ENCODE measurements around the gene FST. TPM values are rescaled to one million over a fixed set of nuclear protein-coding genes. Genes with fewer than 3 reads are reported as not detected.

The FST gene
- 10.1 and 89.9 TPM in 2 replicates for total RNA-seq

DNA sequence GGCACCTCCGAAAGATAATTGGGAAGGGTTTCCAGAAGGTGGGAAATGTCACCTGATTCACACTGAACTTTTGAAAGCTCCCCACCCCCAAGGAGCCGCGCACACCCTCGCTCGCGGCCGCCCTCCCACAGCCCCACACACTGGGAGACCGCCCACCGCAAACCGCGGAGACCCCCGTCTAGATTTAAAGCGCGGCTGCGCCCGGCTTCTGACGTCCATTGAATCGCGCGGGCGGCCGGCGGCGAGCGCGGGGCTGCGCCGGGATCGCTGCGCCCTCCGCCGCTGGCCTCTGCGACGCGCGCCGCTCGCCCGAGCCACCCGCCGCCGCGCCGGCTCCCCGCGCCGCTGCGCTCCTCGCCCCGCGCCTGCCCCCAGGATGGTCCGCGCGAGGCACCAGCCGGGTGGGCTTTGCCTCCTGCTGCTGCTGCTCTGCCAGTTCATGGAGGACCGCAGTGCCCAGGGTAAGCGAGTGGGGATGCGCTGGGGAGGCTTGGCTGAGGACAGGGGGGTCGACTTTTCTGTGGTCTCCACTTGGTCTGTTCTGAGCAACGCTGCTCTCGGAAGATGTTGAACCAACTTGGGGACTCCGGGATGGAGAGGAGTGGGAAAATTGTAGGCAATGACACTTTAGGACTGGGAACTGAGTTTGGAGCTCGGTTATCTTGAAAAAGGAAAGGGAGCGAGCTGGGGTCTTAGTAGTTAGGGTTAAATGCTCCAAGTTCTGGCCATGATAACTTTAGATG, at the start of gene FST:
Gene FST (plus strand): TSS at position 214 of the 743 bp plus-strand sequence. CDS start 163 bp downstream, at position 377.

Other genes with a start within 250 kb of the FST start
- gene NDUFS4, start 80.0 kb downstream of the FST start, total RNA-seq, result 94.5 and 114 TPM in 2 replicates